CD4-positive, alpha-beta memory T cell (primary cell): ENCODE data around the gene MEGF6. TPM values are rescaled to one million over a fixed set of nuclear protein-coding genes. Genes with fewer than 3 reads are reported as not detected.

Source experiments
- CTCF ChIA-PET: fragments of 350-600 bp; sonication (Branson Sonifier 250); formaldehyde crosslinking; loops from one replicate; lab custom pipeline; 2021; ENCODE audit warnings: inconsistent platforms; ENCODE audit not compliant: partially characterized antibody; lab: Charles Lee
- POLR2A ChIA-PET: fragments of 350-600 bp; sonication (Branson Sonifier 250); formaldehyde crosslinking; loops from one replicate; lab custom pipeline; 2021; ENCODE audit not compliant: partially characterized antibody; lab: Charles Lee
- DNase-seq, 5 donors: peaks; one replicate each; pipeline versions ENCODE4 v3.0.0 to v3.0.0-alpha.2; 2020 to 2022; ENCODE audit warnings: mixed read lengths in 1 of 5
- H3K27ac ChIP-seq: one replicate; pipeline ENCODE4 v1.7.0; 2013; ENCODE audit warnings: low read depth, low read length
- H3K27me3 ChIP-seq: 2 replicates; pipeline ENCODE4 v1.7.0; 2013; ENCODE audit warnings: mild to moderate bottlenecking, low read length, moderate library complexity; ENCODE audit not compliant: insufficient read depth
- H3K36me3 ChIP-seq: 2 replicates; pipeline ENCODE4 v1.7.0; 2013; ENCODE audit warnings: mild to moderate bottlenecking, low read length, moderate library complexity; ENCODE audit not compliant: insufficient read depth
- H3K4me1 ChIP-seq: 2 replicates; pipeline ENCODE4 v1.7.0; 2013; ENCODE audit warnings: mild to moderate bottlenecking, low read length, moderate library complexity; ENCODE audit not compliant: insufficient read depth
- H3K4me3 ChIP-seq, 2 donors: one replicate each; pipeline ENCODE4 v1.7.0; 2013; ENCODE audit warnings: low read length in 2 of 2, mild to moderate bottlenecking in 1 of 2
- H3K9me3 ChIP-seq, 2 donors: one replicate each; pipeline ENCODE4 v1.7.0; 2013; ENCODE audit warnings: low read length in 2 of 2, control low read depth in 1 of 2; ENCODE audit not compliant: control insufficient read depth in 1 of 2
- H3K27ac Mint-ChIP-seq, 7 donors: one replicate each; pipeline ENCODE4 v1.8.0; 2020 to 2021; ENCODE audit warnings: mixed read lengths in 7 of 7, mild to moderate bottlenecking in 6 of 7, inconsistent platforms in 3 of 7, moderate library complexity in 3 of 7
- H3K27me3 Mint-ChIP-seq, 2 donors: one replicate each; pipeline ENCODE4 v1.8.0; 2020 to 2021; ENCODE audit warnings: mixed read lengths in 2 of 2
- H3K36me3 Mint-ChIP-seq, 2 donors: one replicate each; pipeline ENCODE4 v1.8.0; 2020 to 2021; ENCODE audit warnings: mixed read lengths in 2 of 2, inconsistent platforms in 1 of 2, mild to moderate bottlenecking in 1 of 2
- H3K4me1 Mint-ChIP-seq, 4 donors: one replicate each; pipeline ENCODE4 v1.8.0; 2020 to 2021; ENCODE audit warnings: mixed read lengths in 4 of 4, mild to moderate bottlenecking in 1 of 4
- H3K4me3 Mint-ChIP-seq, 8 donors: one replicate each; pipeline ENCODE4 v1.8.0; 2020 to 2021; ENCODE audit warnings: mixed read lengths in 8 of 8, mild to moderate bottlenecking in 7 of 8, moderate library complexity in 6 of 8, inconsistent platforms in 3 of 8
- H3K9me3 Mint-ChIP-seq, 8 donors: one replicate each; pipeline ENCODE4 v1.8.0; 2020 to 2021; ENCODE audit warnings: mixed read lengths in 8 of 8, mild to moderate bottlenecking in 5 of 8, inconsistent platforms in 3 of 8, moderate library complexity in 1 of 8
- intact Hi-C: fragments of 100-400 bp; cut with micrococcal nuclease; formaldehyde crosslinking; loops from one replicate; pipeline ENCODE4 v1.15.1; 2023
- microRNA-seq: library from miRNA; unstranded; fragments of <30 nt; microRNA quantifications from one replicate; pipeline ENCODE4 v1.2.0, GENCODE V29; 2021; ENCODE audit warnings: borderline replicate concordance, borderline number of aligned reads, borderline microRNAs expressed, mixed read lengths
- polyA plus RNA-seq, 2 donors: library from polyadenylated mRNA; unstranded; fragments of 300-500 nt; fragmentation: Illumina TruSeq; gene quantifications; one replicate each; pipeline ENCODE4 v1.2.3, GENCODE V29; 2021
- total RNA-seq, 2 experiments: library from RNA; stranded (reverse); gene quantifications; one replicate each; pipeline ENCODE4 v1.2.3, GENCODE V29; 2021

The MEGF6 gene
- total and polyA plus RNA-seq, 4 experiments from 2014 or later, result 2.4 to 168 (median 87.0) TPM

DNA sequence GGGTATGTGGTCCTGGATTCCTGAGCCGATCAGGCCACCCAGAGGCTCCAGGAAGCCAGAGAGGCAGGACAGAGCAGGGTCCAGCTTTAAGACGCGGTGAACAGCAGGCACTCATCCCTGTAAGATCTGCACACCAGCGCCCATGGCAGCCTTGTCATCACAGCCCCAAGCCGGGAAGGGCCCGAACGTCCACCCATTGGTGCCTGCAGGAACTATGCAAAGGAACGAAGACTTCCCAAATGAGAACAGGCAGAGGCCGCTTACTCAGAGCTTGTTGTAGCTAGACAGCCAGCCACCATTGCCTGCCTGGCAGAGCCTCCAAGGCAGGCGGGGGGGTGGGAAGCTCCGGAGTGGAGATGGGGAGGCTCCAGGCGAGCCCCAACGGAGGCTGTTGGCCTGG is 169.0 kb downstream of the MEGF6 start:
- H3K4me1 Mint-ChIP-seq, result no peaks in the 10 kb centered on the region
- no peak for DNase-seq
- no peaks in the 10 kb centered on the region for H3K36me3 ChIP-seq
- H3K27me3 ChIP-seq, result no peaks in the 10 kb centered on the region
- POLR2A ChIA-PET, result no interaction called here
- peaks cover 3 to 11% of the 10 kb centered on the region in 2 donors for H3K27me3 Mint-ChIP-seq
- H3K27ac Mint-ChIP-seq, result no peak overlapping the region
- H3K27ac ChIP-seq, result no peak overlapping the region
- no peak overlapping the region for H3K4me3 ChIP-seq
- H3K4me3 Mint-ChIP-seq, result no peak overlapping the region
- no peaks in the 10 kb centered on the region for H3K36me3 Mint-ChIP-seq
- CTCF ChIA-PET, result no interaction called here
- no peaks in the 10 kb centered on the region for H3K4me1 ChIP-seq
- intact Hi-C loops, result no loop called here
- H3K9me3 ChIP-seq, result no peaks in the 10 kb centered on the region
- H3K9me3 Mint-ChIP-seq, result peaks cover 0 to 14% (median 6%) of the 10 kb centered on the region in 8 donors

GRCh38 chr1:3441880-3442279 is 169.4 kb downstream of the MEGF6 start:
- H3K9me3 ChIP-seq, result no peaks in the 10 kb centered on the region
- H3K9me3 Mint-ChIP-seq, result peaks cover 0 to 14% (median 5%) of the 10 kb centered on the region in 8 donors
- no peak overlapping the region for H3K4me3 Mint-ChIP-seq
- H3K36me3 ChIP-seq, result no peaks in the 10 kb centered on the region
- H3K4me3 ChIP-seq, result no peak overlapping the region
- H3K27ac ChIP-seq, result no peak overlapping the region
- no peaks in the 10 kb centered on the region for H3K36me3 Mint-ChIP-seq
- DNase-seq, result no peak
- peaks cover 3 to 11% of the 10 kb centered on the region in 2 donors for H3K27me3 Mint-ChIP-seq
- POLR2A ChIA-PET, result no interaction called here
- intact Hi-C loops, result no loop called here
- CTCF ChIA-PET, result no interaction called here
- no peaks in the 10 kb centered on the region for H3K27me3 ChIP-seq
- H3K27ac Mint-ChIP-seq, result no peak overlapping the region
- no peaks in the 10 kb centered on the region for H3K4me1 ChIP-seq
- H3K4me1 Mint-ChIP-seq, result no peaks in the 10 kb centered on the region

DNA sequence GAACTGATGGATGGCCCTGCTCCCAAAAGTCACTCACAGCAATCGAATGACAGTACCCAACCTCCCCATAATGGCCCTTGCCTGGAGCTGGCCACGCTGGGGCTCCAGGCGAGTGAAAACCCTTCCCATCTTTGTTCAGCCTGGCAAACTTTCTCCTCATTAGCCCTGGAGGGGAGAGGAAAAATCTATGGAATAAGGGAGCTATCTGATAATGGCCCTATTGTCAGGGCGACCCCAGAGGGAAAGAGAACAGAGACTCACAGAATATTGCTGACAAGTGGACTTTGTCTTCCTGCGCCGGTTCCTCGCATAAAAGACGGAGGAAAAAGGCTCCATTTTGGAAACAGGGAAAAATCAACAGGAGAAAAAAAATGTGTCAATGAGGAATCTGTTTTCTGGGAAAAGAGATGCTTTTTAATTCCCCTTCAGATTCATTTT is 169.9 kb downstream of the MEGF6 start:
- Mint-ChIP-seq H3K36me3 (no peaks in the 10 kb centered on the region), H3K27me3 (peaks cover 3 to 11% of the 10 kb centered on the region in 2 donors), H3K27ac (peak overlapping the region in 1 of 7 donors; percentile 35), H3K4me1 (no peaks in the 10 kb centered on the region), H3K9me3 (peaks cover 0 to 14% (median 2%) of the 10 kb centered on the region in 8 donors), H3K4me3 (no peak overlapping the region)
- Histone ChIP-seq H3K36me3 (no peaks in the 10 kb centered on the region), H3K27me3 (no peaks in the 10 kb centered on the region), H3K27ac (no peak overlapping the region), H3K9me3 (no peaks in the 10 kb centered on the region), H3K4me1 (no peaks in the 10 kb centered on the region), H3K4me3 (no peak overlapping the region)
- POLR2A ChIA-PET, result no interaction called here
- intact Hi-C loops, result no loop called here
- no peak for DNase-seq
- CTCF ChIA-PET, result no interaction called here

DNA sequence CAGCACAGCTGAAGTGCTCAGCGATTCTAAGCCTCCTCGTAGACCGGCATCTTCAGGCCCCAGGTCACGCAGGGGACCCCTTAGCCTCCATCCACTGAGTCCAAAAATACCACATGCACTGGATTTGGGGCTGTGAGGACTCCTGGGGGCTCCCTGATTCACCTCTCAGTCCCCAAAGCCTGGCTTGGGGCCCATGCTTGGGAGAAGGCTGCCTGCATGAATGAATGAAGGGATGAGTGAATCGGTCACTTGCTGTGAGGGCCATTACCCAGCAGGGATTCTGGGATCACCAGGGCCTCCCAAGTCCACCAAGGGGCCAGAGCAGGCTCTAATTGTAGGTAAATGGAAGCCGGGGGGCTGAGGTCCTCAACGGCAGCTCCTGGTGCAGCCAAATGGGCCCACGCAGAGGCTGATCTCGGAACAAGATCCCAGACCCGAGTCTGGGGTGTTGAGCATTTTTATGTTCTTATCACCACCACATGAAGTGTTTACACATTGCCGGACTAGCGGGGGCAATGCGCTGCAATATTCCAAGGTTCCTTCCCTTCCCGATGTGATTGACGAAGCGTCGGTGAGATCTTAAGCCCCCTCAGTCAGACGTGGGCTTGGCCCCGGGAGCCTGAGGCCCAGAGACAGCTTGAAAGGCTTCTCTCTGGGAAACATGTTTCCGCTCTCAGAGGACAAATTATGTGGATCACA is 170.4 kb downstream of the MEGF6 start:
- POLR2A ChIA-PET, result no interaction called here
- H3K27me3 Mint-ChIP-seq, result peaks cover 3 to 11% of the 10 kb centered on the region in 2 donors
- intact Hi-C loops, result no loop called here

GRCh38 chr1:3440300-3440681 is 171.0 kb downstream of the MEGF6 start:
- H3K27ac ChIP-seq, result no peak overlapping the region
- no peaks in the 10 kb centered on the region for H3K4me1 ChIP-seq
- H3K36me3 ChIP-seq, result no peaks in the 10 kb centered on the region
- Mint-ChIP-seq H3K27me3 (peaks cover 3 to 11% of the 10 kb centered on the region in 2 donors), H3K4me3 (no peak overlapping the region), H3K9me3 (peaks cover 0 to 4% (median 0%) of the 10 kb centered on the region in 8 donors), H3K4me1 (no peaks in the 10 kb centered on the region), H3K36me3 (no peaks in the 10 kb centered on the region), H3K27ac (no peak overlapping the region)
- no peaks in the 10 kb centered on the region for H3K9me3 ChIP-seq
- no peaks in the 10 kb centered on the region for H3K27me3 ChIP-seq
- ChIA-PET CTCF (no interaction called here), POLR2A (no interaction called here)
- intact Hi-C loops, result no loop called here
- DNase-seq, result no peak
- no peak overlapping the region for H3K4me3 ChIP-seq

More for the DNA sequence above, 170.4 kb downstream of the MEGF6 start:
- Mint-ChIP-seq H3K4me1 (no peaks in the 10 kb centered on the region), H3K36me3 (no peaks in the 10 kb centered on the region), H3K9me3 (peaks cover 0 to 9% (median 1%) of the 10 kb centered on the region in 8 donors), H3K27ac (peak overlapping the region in 1 of 7 donors; percentile 35), H3K4me3 (no peak overlapping the region)
- H3K4me1 ChIP-seq, result no peaks in the 10 kb centered on the region
- CTCF ChIA-PET, result no interaction called here
- no peaks in the 10 kb centered on the region for H3K27me3 ChIP-seq
- H3K27ac ChIP-seq, result no peak overlapping the region
- H3K9me3 ChIP-seq, result no peaks in the 10 kb centered on the region
- no peaks in the 10 kb centered on the region for H3K36me3 ChIP-seq
- H3K4me3 ChIP-seq, result no peak overlapping the region
- DNase-seq, result no peak

Small RNA genes lying within 50 kb of the gene (microRNA-seq; reads per million reads assigned to microRNA genes)
- not detected for gene MIR551A

Other genes starting within 250 kb of the MEGF6 start
- gene ARHGEF16, start 156.8 kb downstream of the MEGF6 start, total RNA-seq, result under 1 TPM; 0.20 to 0.22 TPM
- under 1 TPM in 1 of 2 donors, not detected in 1; 0.16 TPM for gene ARHGEF16, start 156.8 kb downstream of the MEGF6 start, polyA plus RNA-seq
- 10 to 100 TPM; 57.9 to 59.5 TPM for gene TPRG1L, start 13.5 kb upstream of the MEGF6 start, total RNA-seq
- gene TPRG1L, start 13.5 kb upstream of the MEGF6 start, polyA plus RNA-seq, result 10 to 100 TPM; 41.4 to 46.4 TPM
- 10 to 100 TPM; 39.0 to 40.7 TPM for gene WRAP73, start 38.6 kb upstream of the MEGF6 start, total RNA-seq
- gene WRAP73, start 38.6 kb upstream of the MEGF6 start, polyA plus RNA-seq, result 10 to 100 TPM; 24.4 to 30.1 TPM
- under 1 TPM in 1 of 2 experiments, not detected in 1; 0.17 TPM for gene TP73, start 41.0 kb upstream of the MEGF6 start, total RNA-seq
- gene TP73, start 41.0 kb upstream of the MEGF6 start, polyA plus RNA-seq, result under 1 TPM in 1 of 2 donors, not detected in 1; 0.15 TPM
- not detected for gene CCDC27, start 140.9 kb upstream of the MEGF6 start, total RNA-seq
- gene CCDC27, start 140.9 kb upstream of the MEGF6 start, polyA plus RNA-seq, result not detected
- 1 to 10 TPM; 3.1 to 4.7 TPM for gene SMIM1, start 161.2 kb upstream of the MEGF6 start, total RNA-seq
- 1 to 10 TPM in 1 of 2 donors, under 1 TPM in 1; 0.52 to 1.5 TPM for gene SMIM1, start 161.2 kb upstream of the MEGF6 start, polyA plus RNA-seq
- gene LRRC47, start 185.0 kb upstream of the MEGF6 start, total RNA-seq, result 10 to 100 TPM; 54.5 to 58.0 TPM
- gene LRRC47, start 185.0 kb upstream of the MEGF6 start, polyA plus RNA-seq, result 10 to 100 TPM; 19.0 to 39.8 TPM
- gene CEP104, start 245.7 kb upstream of the MEGF6 start, total RNA-seq, result 10 to 100 TPM; 64.0 to 64.4 TPM
- gene CEP104, start 245.7 kb upstream of the MEGF6 start, polyA plus RNA-seq, result 10 to 100 TPM; 10.3 to 30.7 TPM
- 10 to 100 TPM; 23.2 to 26.1 TPM for gene DFFB, start 246.0 kb upstream of the MEGF6 start, total RNA-seq
- gene DFFB, start 246.0 kb upstream of the MEGF6 start, polyA plus RNA-seq, result 10 to 100 TPM in 1 of 2 donors, 1 to 10 TPM in 1; 8.2 to 13.0 TPM